GM19193 (cell line): ENCODE results near the gene NFKBIE.

Experiments
- POLR2A ChIP-seq: IDR thresholded peaks from 4 replicates; pipeline ENCODE4 v1.6.1; 2011; ENCODE audit not compliant: insufficient read depth, insufficient read length; ENCODE audit errors: extremely low read depth

NFKBIE gene

DNA sequence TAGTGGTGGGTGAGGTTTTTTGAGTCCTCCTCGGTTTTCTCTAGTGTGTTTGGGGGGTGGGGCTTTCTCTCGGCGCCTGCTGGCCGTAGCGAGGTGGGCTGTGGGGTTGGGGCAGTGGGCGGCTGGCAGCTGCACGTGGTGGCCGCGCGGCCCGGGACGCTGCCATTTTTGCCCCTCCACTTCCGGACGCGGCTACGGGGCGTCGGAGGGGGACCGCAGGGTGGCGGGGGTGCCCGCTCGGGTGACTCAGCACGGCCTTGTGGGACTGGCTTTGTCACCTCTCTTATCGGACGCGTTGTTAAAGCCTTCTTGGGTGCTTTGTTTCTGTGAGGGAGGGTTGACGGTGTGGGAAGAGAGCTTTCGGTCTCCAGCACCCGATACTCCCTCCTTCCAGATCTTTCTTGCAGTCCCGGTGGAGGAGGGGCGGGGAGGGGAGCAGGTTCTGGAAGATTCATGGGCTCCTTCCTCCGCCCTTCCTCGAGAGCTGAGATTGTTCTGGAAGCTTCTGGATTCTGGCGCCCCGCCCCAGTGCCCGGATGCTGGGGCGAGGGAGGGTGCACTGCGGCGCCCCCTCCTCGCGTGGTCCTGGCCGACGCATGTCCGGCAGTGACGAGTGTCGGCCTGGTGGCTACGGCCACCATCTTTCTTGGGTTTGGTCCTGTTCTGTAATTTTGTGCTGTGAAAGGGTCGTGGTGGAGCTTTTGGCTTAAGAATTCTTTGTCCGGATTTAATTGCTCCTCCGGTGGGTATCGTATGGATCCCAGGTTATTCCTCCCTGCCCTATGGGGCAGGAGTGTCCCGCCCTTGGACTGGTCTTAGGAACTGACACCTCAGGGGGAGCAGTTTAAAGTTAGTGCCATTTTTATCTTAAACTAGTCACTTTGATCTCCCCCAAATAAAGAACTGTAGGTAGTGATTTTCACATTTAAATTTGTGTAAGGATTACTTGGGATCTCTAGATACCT, 17.7 kb downstream of the NFKBIE start:
- TF ChIP-seq POLR2A: peak; percentile 23

DNA sequence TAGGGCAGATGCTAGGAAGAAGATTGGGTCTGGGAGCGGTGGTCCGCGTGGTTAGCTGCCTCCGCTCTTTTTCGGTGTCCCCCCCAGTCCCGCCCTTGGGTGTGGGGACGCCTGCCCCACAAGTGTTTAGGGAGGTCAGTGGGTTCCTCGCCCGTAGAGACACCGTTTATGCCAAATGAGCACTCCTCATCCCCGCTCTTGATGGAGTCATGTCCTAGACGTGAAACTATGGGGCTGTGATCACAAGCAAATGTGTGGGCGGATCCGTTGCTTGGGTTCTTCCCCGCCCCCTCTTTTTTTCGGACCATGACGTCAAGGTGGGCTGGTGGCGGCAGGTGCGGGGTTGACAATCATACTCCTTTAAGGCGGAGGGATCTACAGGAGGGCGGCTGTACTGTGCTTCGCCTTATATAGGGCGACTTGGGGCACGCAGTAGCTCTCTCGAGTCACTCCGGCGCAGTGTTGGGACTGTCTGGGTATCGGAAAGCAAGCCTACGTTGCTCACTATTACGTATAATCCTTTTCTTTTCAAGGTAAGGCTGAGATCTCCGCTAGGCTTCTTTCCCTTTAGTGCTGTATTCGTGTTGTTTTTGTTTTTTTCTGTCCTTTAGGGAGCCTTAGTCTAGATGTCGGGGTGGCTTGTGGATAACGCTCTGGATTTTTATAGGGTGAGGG, 18.6 kb downstream of the NFKBIE start, which contains the start of gene HSP90AB1:
Gene HSP90AB1 (plus strand): TSS at position 439 of the 675 bp plus-strand sequence. CDS start 1,529 bp downstream, outside the sequence.
- TF ChIP-seq POLR2A: peak; percentile 100

DNA sequence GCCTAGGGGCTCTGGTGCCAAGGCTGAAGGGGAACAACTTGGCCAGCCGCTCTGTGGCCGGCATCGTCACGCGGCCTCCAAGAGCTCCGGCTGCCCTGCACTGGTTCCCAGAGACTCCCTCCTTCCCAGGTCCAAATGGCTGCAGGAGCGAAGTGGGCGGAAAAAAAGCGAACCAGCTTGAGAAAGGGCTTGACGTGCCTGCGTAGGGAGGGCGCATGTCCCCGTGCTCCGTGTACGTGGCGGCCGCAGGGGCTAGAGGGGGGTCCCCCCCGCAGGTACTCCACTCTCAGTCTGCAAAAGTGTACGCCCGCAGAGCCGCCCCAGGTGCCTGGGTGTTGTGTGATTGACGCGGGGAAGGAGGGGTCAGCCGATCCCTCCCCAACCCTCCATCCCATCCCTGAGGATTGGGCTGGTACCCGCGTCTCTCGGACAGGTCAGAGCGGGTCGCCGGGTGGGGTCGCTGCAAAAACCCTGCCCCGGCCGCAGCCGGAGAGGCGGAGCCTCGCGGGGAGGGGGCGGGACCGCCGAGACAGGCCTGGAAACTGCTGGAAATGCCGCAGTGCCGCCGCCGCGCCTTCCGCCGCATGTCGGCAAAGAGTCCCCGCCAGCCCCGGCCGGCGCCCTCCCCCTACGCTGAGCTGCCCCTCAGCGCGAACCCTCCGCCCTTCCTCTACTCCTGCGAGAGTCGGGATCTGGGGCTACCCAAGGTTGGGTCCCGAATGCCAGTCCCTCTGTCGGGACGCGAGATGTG, 19.3 kb downstream of the NFKBIE start:
- no peak for TF ChIP-seq POLR2A

DNA sequence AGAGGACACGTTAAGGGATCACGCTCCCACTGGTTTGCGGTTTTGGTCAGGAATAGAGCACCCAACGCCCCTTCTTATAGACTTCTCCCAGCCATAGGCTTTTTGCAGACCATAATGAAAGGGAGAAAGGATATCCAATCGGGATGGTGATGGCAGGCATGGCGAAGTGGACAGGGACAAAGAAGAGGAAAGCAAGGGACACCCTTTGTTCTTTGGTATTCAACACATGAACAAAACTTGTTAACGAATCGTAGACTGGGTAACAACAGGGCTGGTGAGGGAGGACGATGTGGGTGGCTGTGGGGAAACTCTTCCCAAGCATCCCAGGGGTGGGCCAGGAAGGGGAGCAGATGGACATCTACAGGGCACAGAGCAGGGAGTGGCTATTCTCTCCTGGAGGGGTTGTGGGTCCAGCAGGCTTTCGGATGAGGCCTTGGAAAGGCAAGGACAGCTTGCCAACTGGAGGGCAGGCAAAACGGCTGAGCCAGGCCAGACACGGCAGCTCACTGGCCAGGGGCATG, 19.9 kb downstream of the NFKBIE start:
- no peak for TF ChIP-seq POLR2A

DNA sequence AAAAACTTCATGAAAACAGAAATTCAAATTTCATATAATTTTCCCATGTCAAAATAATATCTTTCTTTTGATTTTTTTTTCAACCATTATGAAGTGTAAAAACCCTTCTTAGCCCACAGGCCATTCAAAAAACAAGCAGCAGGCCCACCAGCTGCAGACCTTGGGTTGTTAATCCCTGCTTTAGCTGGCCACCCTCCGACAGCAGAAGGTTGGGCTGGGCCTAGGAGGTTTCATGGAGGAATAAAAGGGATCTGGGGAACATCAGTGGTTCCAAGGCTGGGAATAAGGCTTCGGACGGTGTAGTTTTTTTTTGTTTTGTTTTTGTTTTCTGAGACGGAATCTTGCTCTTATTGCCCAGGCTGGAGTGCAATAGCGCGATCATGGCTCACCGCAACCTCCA, 22.0 kb downstream of the NFKBIE start:
- no peak for TF ChIP-seq POLR2A

DNA sequence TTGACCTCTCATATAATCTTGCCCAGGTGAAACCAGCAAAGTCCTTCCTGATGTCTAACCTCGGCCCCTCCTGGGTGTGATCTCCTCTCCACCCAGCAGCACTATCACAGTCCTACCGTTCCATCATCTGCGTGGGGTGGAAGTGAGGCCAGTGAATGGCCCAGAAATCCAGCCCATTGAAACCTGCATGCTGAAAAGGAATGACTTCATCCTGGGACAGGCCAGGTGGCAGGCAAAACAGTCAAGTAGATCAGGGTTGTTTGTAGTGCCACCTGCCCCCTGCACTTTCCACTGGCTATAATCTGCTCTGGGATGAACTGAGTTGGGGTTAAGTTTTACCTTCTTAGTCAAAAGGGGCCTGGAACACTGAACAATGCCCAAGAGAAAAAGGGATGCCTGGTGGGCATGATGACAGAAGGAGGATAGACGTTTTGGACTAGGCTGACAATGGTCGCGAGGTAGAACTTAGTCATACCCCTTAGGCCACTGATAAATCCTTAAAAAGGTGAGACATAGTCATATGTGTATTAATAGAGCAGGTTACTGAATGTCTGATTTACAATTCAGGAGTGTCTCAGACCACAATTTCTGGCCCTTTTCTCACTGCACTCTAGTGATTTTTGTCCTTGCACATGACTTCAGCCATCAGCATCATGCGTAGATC, 26.5 kb downstream of the NFKBIE start:
- TF ChIP-seq POLR2A: no peak

DNA sequence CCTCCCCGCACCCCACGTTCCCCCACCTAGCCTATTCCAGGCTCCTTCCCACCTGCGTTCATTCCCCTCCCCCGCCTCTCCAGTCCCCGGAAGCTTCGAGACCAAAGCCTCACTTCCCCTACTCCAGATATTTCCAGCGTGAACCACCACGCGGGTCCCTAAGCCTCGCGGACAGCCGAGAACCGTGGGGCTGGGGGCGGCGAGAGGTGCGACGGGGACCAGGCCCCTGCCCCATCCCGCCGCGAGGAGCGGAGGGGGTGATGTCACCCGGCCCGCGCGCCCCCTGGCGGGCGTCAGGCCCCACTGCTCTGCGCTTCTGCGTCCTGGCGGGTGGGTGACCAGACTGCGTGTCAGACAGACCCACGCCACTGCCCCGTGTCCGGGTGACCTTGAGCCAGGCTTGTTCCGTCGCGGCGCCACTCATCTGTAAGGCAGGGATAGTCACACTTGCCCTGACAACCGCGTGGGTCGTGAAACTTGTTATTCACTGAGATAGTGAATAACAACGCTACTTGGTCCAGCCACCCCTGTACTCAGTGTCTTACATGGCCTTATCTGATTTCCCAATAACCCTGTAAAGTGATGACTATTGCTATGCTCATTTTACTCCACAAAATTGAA, 27.4 kb downstream of the NFKBIE start:
- TF ChIP-seq POLR2A: peak; percentile 47

DNA sequence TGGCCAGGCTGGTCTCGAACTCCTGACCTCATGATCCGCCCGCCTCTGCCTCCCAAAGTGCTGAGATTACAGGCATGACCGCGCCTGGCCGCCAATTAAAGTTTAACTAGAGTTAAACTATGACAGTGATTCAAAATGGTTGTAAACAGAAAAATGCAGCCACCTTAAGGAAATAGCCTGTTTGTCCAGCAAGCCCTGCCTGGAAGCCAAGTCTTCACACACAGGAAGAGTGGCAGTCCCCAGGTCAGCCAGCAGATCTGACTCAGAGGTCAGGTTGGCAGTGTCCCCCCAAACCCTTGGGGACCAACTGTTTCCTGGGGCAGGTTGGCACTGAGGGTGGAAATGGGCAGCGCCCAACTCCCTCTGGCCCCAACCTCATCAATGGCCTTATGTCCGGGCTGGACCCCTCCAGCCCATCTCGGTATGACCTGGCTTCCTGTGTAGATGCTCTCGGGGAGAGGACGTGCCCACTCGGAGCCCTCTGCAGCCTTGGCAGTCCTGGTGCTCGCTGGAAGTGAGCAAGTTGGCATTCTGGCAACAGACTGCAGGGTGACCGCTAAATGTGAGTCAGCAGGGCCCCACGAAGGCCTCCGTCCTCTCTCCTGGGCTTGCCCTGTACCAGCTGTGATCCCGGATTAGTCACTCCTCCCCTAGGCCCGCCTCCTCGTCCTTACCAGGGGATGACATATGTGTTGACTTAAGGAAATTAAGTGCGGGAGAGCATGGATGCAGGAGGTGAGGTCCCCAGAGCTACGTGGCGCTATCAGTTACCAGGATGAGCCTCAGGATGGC, 28.1 kb downstream of the NFKBIE start:
- no peak for TF ChIP-seq POLR2A

DNA sequence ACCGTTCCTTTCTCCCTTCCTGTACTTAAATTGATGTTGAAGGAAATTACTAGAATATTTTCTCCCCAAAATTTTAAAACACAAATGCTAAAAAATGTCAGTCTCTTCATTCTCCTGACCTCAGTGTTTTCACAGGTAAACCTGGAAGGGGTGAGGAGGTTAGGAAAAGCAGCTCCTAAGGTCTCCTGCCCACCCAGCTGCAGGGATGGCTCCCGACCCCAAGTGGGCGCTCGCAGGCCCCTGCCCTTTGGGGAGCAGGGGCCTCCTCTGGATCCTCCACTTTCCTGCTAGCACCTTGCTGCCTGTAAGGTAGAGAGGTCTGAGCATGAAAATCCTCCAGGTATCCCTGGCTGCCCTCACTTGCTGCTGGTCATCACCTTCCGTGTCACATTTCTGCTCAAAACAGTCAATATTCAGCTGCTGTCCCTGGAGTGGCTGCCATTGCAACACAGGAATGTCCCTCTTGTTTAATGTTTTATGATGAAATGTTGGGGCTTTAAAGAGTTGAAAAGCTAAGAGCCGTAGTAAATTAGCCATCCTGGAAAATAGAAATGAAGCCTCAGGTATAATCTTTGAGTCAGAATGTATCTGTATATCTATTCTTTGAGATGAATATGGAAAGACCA, 29.3 kb downstream of the NFKBIE start:
- TF ChIP-seq POLR2A: no peak

DNA sequence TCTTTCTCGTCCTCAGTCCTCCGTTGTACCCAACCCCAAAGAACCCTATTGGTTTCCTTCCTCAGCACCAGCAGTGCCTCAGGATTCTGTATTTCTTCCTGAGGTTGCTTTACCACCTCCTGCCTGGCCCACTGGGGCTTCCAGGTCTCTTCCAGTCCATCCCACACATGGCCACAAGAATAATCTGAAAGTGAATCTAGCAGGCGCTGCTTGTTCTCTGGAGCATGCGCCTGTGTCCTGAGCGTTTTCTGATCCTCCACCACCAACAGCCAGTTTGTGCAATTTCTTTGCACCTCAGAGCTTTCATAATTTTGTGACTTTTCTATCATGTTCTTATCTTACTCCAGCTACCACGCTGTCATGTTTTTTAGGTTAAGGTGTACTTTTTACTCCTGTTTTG, 30.1 kb downstream of the NFKBIE start:
- no peak for TF ChIP-seq POLR2A

DNA sequence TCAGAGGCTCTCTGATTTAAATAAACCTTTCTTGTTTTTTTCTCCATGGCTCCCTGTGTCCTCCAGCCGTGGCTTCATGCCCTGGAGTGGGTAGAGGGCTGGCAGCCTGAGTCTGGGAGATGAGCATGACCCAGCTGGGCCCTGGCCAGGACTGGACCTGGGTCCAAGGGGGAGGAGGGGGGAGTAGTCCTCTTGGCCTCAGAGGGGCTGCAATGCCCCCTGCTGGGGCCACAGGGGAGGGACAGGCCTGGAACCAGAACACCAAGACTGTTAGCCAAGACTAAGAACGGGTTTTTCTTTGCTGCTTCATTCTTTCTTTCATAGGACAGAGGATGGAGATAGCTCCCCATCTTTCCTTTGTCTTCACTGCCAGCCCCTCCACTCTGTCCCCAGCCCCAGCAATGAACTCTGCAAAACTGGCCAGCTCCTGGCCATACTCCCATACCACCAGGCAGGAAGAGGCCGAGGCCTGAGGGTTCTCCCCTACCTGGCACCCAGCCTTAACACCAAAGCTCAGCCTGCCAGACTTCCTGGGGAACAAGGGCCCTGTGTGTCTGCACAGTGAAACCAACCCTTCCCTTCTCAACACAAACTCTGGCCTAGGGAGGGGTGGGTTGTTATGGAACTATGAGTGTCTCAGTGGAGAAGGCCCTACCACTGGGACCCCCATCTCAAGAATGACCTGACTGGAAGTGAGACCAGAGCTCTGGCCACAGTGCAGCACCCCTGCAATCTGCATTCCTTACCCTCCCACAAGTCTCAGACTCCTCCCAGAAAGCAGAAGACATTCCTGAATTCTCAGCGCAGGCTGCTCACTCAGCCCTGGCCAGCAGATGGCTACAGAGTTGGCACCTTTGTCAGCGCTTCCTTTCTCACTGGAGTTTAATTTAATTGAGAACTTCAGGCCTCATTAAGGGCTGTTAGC, 31.0 kb downstream of the NFKBIE start:
- TF ChIP-seq POLR2A: no peak
